GM06990 (cell line): ENCODE measurements around the gene CMYA5.
"Not testable (repeated sequence)": the region's sequence is repeated elsewhere in the genome, so short reads cannot be mapped to it uniquely, and the experiment has no call there.

Experiments used
- DNase-seq: peaks from one replicate; pipeline ENCODE4 v3.0.0-alpha.2; 2011; ENCODE audit not compliant: insufficient read length; ENCODE audit errors: extremely low read depth
- H3K27me3 ChIP-seq: replicated peaks from 2 replicates; pipeline ENCODE4 v1.6.0; 2011; ENCODE audit warnings: low read length; ENCODE audit not compliant: control insufficient read depth, insufficient read depth
- H3K36me3 ChIP-seq: 2 replicates; pipeline ENCODE4 v1.5.1; 2011; ENCODE audit warnings: low read length; ENCODE audit not compliant: control insufficient read depth, insufficient read depth
- H3K4me3 ChIP-seq: replicated peaks from 2 replicates; pipeline ENCODE4 v1.5.1; 2011; ENCODE audit warnings: low read depth, mild to moderate bottlenecking, control low read depth, low read length
- TF ChIP-seq, protein P1 (sequence below): IDR thresholded peaks from 2 replicates; pipeline ENCODE4 v1.5.1; 2011; ENCODE audit warnings: low read length, control low read depth, mild to moderate bottlenecking, inconsistent platforms; ENCODE audit not compliant: insufficient read depth, poor library complexity, severe bottlenecking

Gene CMYA5

DNA sequence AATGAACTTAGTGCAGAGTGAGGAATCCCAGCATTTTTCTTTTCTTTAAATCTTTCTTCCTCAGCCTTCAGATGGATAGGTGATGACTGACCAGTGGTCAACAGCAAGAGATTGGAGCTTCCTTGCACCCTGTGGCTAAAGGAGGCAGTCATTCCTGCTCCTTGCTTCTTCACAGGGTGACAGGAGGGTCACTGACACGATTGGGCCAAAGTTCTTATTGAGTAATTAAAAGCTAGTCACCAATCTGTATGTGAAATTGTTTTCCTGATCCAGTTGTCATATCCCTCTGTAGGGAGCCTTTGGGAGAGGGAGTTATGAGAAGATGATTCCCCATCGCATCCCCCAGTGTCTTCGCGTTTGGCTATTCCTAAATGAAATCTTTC, 85.2 kb downstream of the CMYA5 start:
- TF ChIP-seq, protein P1, sequence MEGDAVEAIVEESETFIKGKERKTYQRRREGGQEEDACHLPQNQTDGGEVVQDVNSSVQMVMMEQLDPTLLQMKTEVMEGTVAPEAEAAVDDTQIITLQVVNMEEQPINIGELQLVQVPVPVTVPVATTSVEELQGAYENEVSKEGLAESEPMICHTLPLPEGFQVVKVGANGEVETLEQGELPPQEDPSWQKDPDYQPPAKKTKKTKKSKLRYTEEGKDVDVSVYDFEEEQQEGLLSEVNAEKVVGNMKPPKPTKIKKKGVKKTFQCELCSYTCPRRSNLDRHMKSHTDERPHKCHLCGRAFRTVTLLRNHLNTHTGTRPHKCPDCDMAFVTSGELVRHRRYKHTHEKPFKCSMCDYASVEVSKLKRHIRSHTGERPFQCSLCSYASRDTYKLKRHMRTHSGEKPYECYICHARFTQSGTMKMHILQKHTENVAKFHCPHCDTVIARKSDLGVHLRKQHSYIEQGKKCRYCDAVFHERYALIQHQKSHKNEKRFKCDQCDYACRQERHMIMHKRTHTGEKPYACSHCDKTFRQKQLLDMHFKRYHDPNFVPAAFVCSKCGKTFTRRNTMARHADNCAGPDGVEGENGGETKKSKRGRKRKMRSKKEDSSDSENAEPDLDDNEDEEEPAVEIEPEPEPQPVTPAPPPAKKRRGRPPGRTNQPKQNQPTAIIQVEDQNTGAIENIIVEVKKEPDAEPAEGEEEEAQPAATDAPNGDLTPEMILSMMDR, result no peak

GRCh38 chr5:79784741-79785140, 95.1 kb downstream of the CMYA5 start:
- H3K4me3 ChIP-seq, result peak overlapping the region; percentile 34

More for the DNA sequence above, 85.2 kb downstream of the CMYA5 start:
- Histone ChIP-seq H3K4me3 (no peak overlapping the region), H3K36me3 (no peaks in the 10 kb centered on the region), H3K27me3 (no peaks in the 10 kb centered on the region)
- DNase-seq, result no peak

DNA sequence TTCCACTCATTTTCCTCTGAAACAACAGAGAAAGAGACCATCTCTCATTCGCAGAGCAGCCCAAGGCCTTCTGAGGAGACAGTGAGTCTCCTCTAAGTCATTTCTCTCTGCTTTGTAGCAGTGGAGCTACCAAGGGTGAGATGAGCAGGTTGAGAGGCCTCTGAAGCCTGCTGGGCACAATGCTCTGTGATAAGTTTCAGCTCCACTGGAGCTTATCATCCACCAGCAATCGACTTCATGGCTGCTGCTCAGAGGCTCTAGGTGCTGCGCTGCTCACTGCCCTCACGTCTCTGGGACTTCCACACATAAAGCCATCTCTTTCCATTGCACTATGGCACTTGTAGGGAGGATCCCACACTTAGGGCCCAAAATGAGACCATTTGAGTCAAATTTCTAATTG, 96.3 kb downstream of the CMYA5 start:
- DNase-seq, result no peak
- Histone ChIP-seq H3K36me3 (no peaks in the 10 kb centered on the region), H3K27me3 (no peaks in the 10 kb centered on the region), H3K4me3 (no peak overlapping the region)
- TF ChIP-seq, protein P1, result no peak

More at GRCh38 chr5:79784741-79785140, 95.1 kb downstream of the CMYA5 start:
- H3K36me3 ChIP-seq, DNase-seq, H3K27me3 ChIP-seq: not testable (repeated sequence)

- no peak overlapping the region for H3K4me3 ChIP-seq
- H3K36me3 ChIP-seq, result no peaks in the 10 kb centered on the region
- H3K27me3 ChIP-seq, result no peaks in the 10 kb centered on the region
- DNase-seq, result no peak
- TF ChIP-seq, protein P1, result no peak
Measured at GRCh38 chr5:79787448-79787847, 97.8 kb downstream of the CMYA5 start.

DNA sequence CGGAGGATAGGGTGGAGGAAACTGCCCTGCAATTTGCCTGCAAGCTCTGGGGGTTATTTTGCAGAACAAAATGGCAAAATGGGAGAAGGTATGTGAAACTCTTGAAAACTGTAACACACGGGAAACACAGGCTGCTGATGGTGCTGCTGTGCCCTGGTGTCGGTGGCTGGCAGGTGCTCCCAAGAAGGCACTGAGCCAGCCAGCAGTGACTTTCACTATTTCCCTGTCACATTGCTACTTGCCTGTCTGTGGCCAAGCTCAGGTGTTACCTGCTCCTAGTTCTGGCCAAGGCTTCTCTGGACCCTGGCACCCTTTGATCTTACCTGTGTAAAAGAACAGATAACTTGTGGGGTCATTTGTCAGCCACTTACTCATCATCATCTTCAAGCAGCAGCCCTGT, 102.2 kb downstream of the CMYA5 start:
- no peaks in the 10 kb centered on the region for H3K36me3 ChIP-seq
- no peak overlapping the region for H3K4me3 ChIP-seq
- no peaks in the 10 kb centered on the region for H3K27me3 ChIP-seq
- DNase-seq, result no peak
- TF ChIP-seq, protein P1, result no peak

GRCh38 chr5:79792463-79792862, 102.8 kb downstream of the CMYA5 start:
- Histone ChIP-seq H3K27me3 (no peaks in the 10 kb centered on the region), H3K36me3 (no peaks in the 10 kb centered on the region), H3K4me3 (no peak overlapping the region)
- DNase-seq, result no peak
- TF ChIP-seq, protein P1, result no peak
